C4-2B (cell line): Measurements from ENCODE around the gene IGFL1.
A peak's percentile ranks its signal among the peaks of the same experiment; 100 is the strongest.
"Not testable (repeated sequence)": the region's sequence is repeated elsewhere in the genome, so short reads cannot be mapped to it uniquely, and the experiment has no call there.

ENCODE experiments used
- H3K27ac ChIP-seq: fragments of 450-650 bp; 2 replicates; pipeline ENCODE4 v1.5.1; 2017
- CTCF ChIP-seq: fragments of 450-650 bp; conservative IDR thresholded peaks from 2 replicates; pipeline ENCODE4 v1.5.1; 2017; ENCODE audit warnings: mild to moderate bottlenecking
- ZFX ChIP-seq: fragments of 450-650 bp; IDR thresholded peaks from 2 replicates; pipeline ENCODE4 v1.6.1; 2017

The IGFL1 gene

GRCh38 chr19:46251416-46251815, 21.9 kb downstream of the IGFL1 start:
- TF ChIP-seq ZFX (no peak), CTCF (no peak)
- no peak overlapping the region for H3K27ac ChIP-seq

DNA sequence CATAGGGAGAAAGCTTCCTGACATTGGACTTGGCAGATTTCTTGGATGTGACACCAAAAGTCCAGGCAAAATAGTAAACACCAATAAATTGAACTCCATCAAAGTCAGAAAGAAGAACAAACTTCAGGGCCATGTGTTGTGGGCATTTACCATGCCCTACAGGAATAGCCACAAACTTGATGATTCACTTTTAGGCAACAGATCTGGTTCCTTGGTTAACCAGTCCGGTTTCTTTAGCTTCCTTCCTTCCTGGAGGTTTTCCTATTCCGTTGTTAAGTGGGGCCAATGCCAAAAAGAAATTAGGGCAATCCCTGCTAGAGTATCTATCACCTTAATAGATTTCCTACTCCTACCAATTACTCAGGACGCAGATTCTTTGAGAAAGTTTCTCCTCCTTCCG, 25.2 kb downstream of the IGFL1 start:
- no peak overlapping the region for H3K27ac ChIP-seq
- no peak for TF ChIP-seq ZFX
- TF ChIP-seq CTCF: no peak

DNA sequence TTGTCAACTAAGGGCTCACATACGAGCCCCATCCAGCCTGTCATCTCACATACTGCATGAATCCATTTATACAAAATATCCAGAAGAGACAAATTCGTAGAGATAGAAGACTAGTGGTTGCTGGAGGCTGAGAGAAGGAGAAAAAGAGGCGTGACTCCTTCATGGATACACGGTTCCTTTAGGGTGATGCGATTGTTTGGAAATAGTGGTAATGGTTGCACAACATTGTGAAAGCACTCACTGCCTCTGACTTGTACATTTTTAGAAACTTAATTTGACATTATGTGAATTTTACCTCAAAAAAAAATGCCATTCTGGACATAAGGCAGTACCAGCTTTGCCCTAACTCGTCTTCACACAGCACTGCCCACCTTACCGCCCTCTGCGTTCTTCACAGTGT, 27.3 kb downstream of the IGFL1 start:
- TF ChIP-seq CTCF: no peak
- no peak for TF ChIP-seq ZFX
- H3K27ac ChIP-seq: no peak overlapping the region

DNA sequence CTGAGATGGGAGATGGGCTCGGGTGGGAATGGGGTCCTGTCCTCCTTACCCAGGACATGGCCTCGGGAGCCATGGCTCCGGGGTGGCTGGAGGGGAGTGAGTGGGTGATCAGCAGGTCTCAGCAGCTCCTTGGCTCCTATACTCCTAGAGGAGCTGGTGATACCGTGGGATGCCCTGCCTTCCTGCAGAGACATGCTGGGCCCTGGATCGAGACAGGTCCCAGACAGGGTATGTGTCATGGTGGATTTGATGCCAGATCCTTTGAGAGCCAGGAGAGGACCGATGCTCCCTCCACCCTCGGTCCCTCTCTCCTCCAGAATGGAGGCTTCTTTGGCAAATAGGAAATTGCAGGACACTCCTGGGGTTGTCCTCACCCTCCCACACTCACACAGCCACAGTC, 32.0 kb downstream of the IGFL1 start:
- H3K27ac ChIP-seq: not testable (repeated sequence)

GRCh38 chr19:46262684-46263296, 33.2 kb downstream of the IGFL1 start:
- not testable (repeated sequence) for H3K27ac ChIP-seq

DNA sequence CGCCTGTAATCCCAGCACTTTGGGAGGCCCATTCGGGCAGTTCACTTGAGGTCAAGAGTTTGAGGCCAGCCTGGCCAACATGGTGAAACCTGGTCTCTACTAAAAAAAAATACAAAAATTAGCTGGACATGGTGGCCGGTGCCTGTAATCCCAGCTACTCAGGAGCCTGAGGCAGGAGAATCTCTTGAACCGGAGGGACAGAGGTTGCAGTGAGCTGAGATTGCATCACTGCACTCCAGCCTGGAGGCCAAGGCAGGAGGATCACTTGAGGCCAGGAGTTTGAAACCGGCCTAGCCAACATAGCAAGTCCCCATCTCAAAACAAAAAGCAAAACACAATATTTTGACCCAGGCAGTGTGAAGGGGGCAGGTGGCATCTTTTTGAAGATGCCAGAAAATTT, 35.3 kb downstream of the IGFL1 start:
- not testable (repeated sequence) for H3K27ac ChIP-seq

DNA sequence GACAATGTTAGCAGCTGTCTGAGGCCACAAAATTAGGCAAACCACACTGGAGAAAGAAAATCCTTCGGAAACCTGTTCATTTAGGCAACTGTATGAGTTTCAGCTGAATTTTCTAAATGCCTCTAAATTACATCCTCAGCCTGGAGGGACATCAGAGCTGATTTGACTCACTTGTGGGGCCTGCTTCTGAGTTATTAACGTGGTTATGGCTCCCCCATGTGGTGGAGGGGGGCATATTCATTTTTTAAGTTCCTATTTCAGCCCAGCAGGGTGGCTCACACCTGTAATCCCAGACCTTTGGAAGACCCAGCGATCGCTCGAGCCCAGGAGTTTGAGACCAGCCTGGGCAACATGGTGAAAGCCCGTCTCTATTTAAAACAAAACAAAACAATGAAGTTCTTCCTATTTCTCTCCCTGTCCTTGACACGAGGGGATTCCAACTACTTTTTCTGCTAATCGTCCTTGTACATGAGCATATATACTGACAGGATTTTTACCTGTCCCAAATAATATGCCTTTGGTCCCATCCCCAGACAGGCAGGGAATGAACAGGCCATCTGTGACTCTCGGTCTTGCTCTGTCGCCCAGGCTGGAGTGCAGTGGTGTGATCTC, 35.8 kb downstream of the IGFL1 start:
- no peak overlapping the region for H3K27ac ChIP-seq
- TF ChIP-seq ZFX (no peak), CTCF (peak; percentile 73)

- no peak overlapping the region for H3K27ac ChIP-seq
- TF ChIP-seq ZFX (no peak), CTCF (no peak)
Measured at GRCh38 chr19:46269101-46269500, 39.6 kb downstream of the IGFL1 start.

- no peak overlapping the region for H3K27ac ChIP-seq
- TF ChIP-seq ZFX: no peak
- TF ChIP-seq CTCF: no peak
Measured at GRCh38 chr19:46270521-46271256, 41.1 kb downstream of the IGFL1 start.
